Measurements from ENCODE around the gene IRX4.

DNA sequence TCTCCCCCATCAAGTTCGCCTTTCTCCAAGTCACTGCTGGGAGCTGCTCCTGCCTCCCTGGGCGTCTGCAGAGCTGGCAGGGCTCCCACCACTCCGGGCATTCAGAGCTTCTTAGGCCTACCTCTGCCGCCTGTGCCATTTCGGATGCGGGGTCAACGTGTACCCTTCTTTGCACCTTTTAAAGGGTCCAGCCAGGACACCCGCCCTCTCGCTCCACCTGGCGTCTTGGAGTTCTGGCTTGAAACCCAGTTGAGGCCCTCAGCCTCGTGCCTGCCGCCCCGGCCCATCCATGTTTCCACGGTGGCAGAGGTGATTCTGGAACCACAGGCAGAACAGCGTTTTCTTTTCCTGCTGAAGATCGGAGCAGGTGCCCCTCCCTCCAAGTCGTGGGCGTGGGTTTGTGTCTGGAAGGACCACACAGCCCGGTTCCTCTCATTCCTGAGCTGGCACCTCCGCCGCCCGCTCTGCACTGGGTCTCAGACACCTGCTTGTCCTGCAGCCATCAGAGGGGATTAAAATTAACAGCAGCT is 48.6 kb downstream of the IRX4 start:
- no peak for TF ChIP-seq ZNF696 (CRISPR knock-in tag; conservative IDR thresholded peaks at IDR 0.05)
- no peak; the same call in 1 of the 2 replicates for TF ChIP-seq EZH2 (IDR thresholded peaks at IDR 0.05; ENCODE audit: borderline replicate concordance, low read depth, low read length)
- TF ChIP-seq ID3 (CRISPR knock-in tag; IDR thresholded peaks at IDR 0.05) = no peak
- no peak for TF ChIP-seq ID3 (tag; IDR thresholded peaks at IDR 0.05)
- no peak for TF ChIP-seq HDAC2 (IDR thresholded peaks at IDR 0.05)
- no peak for TF ChIP-seq TCF7L2 (IDR thresholded peaks at IDR 0.05; ENCODE audit: low read depth, low read length)
- TF ChIP-seq GABPB2 (CRISPR knock-in tag; conservative IDR thresholded peaks at IDR 0.05) = no peak
- TF ChIP-seq ESRRA (IDR thresholded peaks at IDR 0.05; ENCODE audit: borderline replicate concordance, low read depth) = no peak
- no peak for TF ChIP-seq ZNF124 (CRISPR knock-in tag; IDR thresholded peaks at IDR 0.05)
- TF ChIP-seq ZNF143 (CRISPR knock-in tag; IDR thresholded peaks at IDR 0.05) = no peak
- TF ChIP-seq RFX7 (CRISPR knock-in tag; IDR thresholded peaks at IDR 0.05) = no peak
- TF ChIP-seq CHD7 (IDR thresholded peaks at IDR 0.05; ENCODE audit: low read depth, low read length) = no peak
- no peak for TF ChIP-seq RAD51 (IDR thresholded peaks at IDR 0.05; ENCODE audit: borderline replicate concordance, low read depth)
- TF ChIP-seq POLR2AphosphoS5 (IDR thresholded peaks at IDR 0.05; ENCODE audit: control insufficient read depth, insufficient read depth, low read depth, low read length) = no peak

Data from K562 (cell line).